Keratinocyte (primary cell): ENCODE measurements around the gene CARD9.

Experiments used
- EZH2 ChIP-seq: IDR thresholded peaks from one replicate; pipeline ENCODE4 v1.6.1; 2012; ENCODE audit warnings: inconsistent platforms, mild to moderate bottlenecking, low read length, moderate library complexity
- TF ChIP-seq, protein P1 (sequence below), 3 experiments: IDR thresholded peaks in 1 of 3; conservative IDR thresholded peaks in 1 of 3; optimal IDR thresholded peaks in 1 of 3; 2 replicates in 2 of 3; 3 replicates in 1 of 3; pipeline versions ENCODE3 to v1.5.1; 2011; ENCODE audit warnings: low read length in 3 of 3, mild to moderate bottlenecking in 3 of 3, moderate library complexity in 2 of 3, control low read depth in 1 of 3, inconsistent platforms in 1 of 3; ENCODE audit not compliant: insufficient read depth in 2 of 3; ENCODE audit errors: extremely low read depth in 1 of 3

DNA sequence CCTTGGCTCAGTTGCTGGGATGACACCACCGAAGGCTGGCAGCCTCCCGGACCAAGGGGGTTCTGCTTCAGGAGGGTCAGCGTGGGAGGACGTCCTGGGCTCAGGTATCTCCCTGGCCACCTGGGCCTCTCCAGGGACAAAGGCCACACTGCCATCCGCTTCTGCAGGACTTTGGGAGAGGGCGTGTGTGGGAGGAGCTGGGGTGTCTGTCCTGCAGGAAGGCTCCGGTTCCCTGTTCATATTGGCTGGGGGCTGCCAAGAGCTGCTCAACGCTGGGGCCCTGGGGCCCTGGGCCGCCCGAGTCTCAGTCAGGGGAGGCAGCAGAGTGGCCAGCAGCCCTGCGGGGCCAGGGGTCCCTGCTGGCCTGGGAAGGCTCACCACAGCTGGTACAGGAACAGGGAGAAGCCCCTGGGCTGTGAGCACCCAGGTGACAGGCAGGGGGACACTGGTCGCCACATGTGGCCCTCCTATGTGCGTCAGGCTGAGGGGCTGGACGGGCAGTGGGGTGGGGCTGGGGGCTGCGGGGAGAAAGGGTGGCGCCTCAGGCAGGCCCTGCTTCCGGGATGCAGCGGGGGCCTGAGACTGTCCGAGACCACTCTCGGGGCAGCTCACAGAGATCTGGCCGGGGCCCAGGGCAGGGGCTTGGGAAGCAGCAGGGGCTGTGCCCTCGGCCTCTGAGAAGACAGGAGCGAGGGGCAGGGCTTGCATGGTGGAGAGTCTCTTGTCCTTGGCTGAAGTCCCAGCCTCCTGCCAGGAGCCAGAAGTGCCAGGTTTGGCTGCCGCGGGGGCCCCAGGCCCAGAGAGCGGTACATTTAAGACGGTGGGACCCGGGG, 4.9 kb upstream of the CARD9 start:
- TF ChIP-seq, protein P1, sequence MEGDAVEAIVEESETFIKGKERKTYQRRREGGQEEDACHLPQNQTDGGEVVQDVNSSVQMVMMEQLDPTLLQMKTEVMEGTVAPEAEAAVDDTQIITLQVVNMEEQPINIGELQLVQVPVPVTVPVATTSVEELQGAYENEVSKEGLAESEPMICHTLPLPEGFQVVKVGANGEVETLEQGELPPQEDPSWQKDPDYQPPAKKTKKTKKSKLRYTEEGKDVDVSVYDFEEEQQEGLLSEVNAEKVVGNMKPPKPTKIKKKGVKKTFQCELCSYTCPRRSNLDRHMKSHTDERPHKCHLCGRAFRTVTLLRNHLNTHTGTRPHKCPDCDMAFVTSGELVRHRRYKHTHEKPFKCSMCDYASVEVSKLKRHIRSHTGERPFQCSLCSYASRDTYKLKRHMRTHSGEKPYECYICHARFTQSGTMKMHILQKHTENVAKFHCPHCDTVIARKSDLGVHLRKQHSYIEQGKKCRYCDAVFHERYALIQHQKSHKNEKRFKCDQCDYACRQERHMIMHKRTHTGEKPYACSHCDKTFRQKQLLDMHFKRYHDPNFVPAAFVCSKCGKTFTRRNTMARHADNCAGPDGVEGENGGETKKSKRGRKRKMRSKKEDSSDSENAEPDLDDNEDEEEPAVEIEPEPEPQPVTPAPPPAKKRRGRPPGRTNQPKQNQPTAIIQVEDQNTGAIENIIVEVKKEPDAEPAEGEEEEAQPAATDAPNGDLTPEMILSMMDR (optimal IDR thresholded peaks at IDR 0.05 in 1 of 3, IDR thresholded peaks at IDR 0.05 in 1 of 3, conservative IDR thresholded peaks at IDR 0.05 in 1 of 3; ENCODE audit: extremely low read depth in 1 of 3, insufficient read depth in 2 of 3, low read length in 3 of 3), result no peak
- no peak for TF ChIP-seq EZH2
